SIG-M5 (cell line): Measurements from ENCODE around the gene CHEK2.
"Not testable (repeated sequence)": the region's sequence is repeated elsewhere in the genome, so short reads cannot be mapped to it uniquely, and the experiment has no call there.

Experiments used
- DNase-seq: peaks from one replicate; lab custom pipeline; 2025; lab: John Stamatoyannopoulos, UW

CHEK2 gene

GRCh38 chr22:28741200-28741784, 328 bp downstream of the CHEK2 start:
- DNase-seq = no peak

- DNase-seq = not testable (repeated sequence)
Measured at GRCh38 chr22:28738876-28739275, 2.7 kb downstream of the CHEK2 start.

- DNase-seq = no peak
Measured at GRCh38 chr22:28737701-28738100, 3.9 kb downstream of the CHEK2 start.

GRCh38 chr22:28736301-28737155, 5.1 kb downstream of the CHEK2 start:
- no peak for DNase-seq

- no peak for DNase-seq
Measured at GRCh38 chr22:28734393-28734792, 7.2 kb downstream of the CHEK2 start.

- no peak for DNase-seq
Measured at GRCh38 chr22:28730179-28730578, 11.4 kb downstream of the CHEK2 start.

- DNase-seq = no peak
Measured at GRCh38 chr22:28728621-28729313, 12.9 kb downstream of the CHEK2 start.

- DNase-seq = no peak
Measured at GRCh38 chr22:28728002-28728401, 13.6 kb downstream of the CHEK2 start.

- DNase-seq = no peak
Measured at GRCh38 chr22:28718044-28718443, 23.6 kb downstream of the CHEK2 start.

- no peak for DNase-seq
Measured at GRCh38 chr22:28716686-28717085, 24.9 kb downstream of the CHEK2 start.

GRCh38 chr22:28715611-28716010, 26.0 kb downstream of the CHEK2 start:
- DNase-seq = no peak

GRCh38 chr22:28714043-28714628, 27.5 kb downstream of the CHEK2 start:
- DNase-seq = no peak

- no peak for DNase-seq
Measured at GRCh38 chr22:28711820-28712777, 29.5 kb downstream of the CHEK2 start.

GRCh38 chr22:28711341-28711740, 30.3 kb downstream of the CHEK2 start:
- DNase-seq = no peak

- no peak for DNase-seq
Measured at GRCh38 chr22:28710576-28711191, 30.9 kb downstream of the CHEK2 start.

- no peak for DNase-seq
Measured at GRCh38 chr22:28710107-28710506, 31.5 kb downstream of the CHEK2 start.

GRCh38 chr22:28706845-28707244, 34.8 kb downstream of the CHEK2 start:
- DNase-seq = no peak

GRCh38 chr22:28703436-28703835, 38.2 kb downstream of the CHEK2 start:
- no peak for DNase-seq

GRCh38 chr22:28702891-28703290, 38.7 kb downstream of the CHEK2 start:
- DNase-seq = no peak

- DNase-seq = not testable (repeated sequence)
Measured at GRCh38 chr22:28693041-28693760, 48.4 kb downstream of the CHEK2 start.
